Peyer's patch (tissue), 4 donors: Measurements from ENCODE around the gene VMA21. TPM values are rescaled to one million over a fixed set of nuclear protein-coding genes. Genes with fewer than 3 reads are reported as not detected.

Source experiments
- DNase-seq, 3 donors: peaks; one replicate each; pipeline ENCODE4 v3.0.0-alpha.2; 2017 to 2019
- H3K27ac ChIP-seq, 4 donors: fragments of 200-600 bp; sonication (generic); one replicate each; pipeline ENCODE4 v1.5.1; 2016 to 2019
- H3K27me3 ChIP-seq, 2 donors: fragments of 200-600 bp; sonication (generic); one replicate each; pipeline ENCODE4 v1.5.1; 2019
- H3K36me3 ChIP-seq, 3 donors: fragments of 200-600 bp; sonication (generic); one replicate each; pipeline ENCODE4 v1.5.1; 2016 to 2019
- H3K4me1 ChIP-seq, 4 donors: fragments of 200-600 bp; sonication (generic); one replicate each; pipeline ENCODE4 v1.5.1; 2016 to 2019
- H3K4me3 ChIP-seq, 4 donors: fragments of 200-600 bp; sonication (generic); 1 replicate in 3 of 4; 2 replicates in 1 of 4; pipeline ENCODE4 v1.5.1; 2016 to 2019; ENCODE audit warnings: mild to moderate bottlenecking in 1 of 4
- H3K9me3 ChIP-seq, 4 donors: fragments of 200-600 bp; sonication (generic); one replicate each; pipeline ENCODE4 v1.5.1; 2016 to 2019; ENCODE audit warnings: mild to moderate bottlenecking in 1 of 4
- POLR2A ChIP-seq, 2 donors: fragments of 450-650 bp; IDR thresholded peaks; one replicate each; pipeline ENCODE4 v1.5.1; 2017; ENCODE audit warnings: antibody characterized with exemption in 2 of 2, mild to moderate bottlenecking in 2 of 2, moderate library complexity in 2 of 2
- total RNA-seq, 4 donors: library from RNA; depleted of rRNA; stranded (reverse); fragments of >200 nt; gene quantifications; one replicate each; pipeline ENCODE4 v1.1.0, GENCODE V29; 2016
- TF ChIP-seq, protein P1 (sequence below), 6 experiments: fragments of 450-650 bp in 4 of 6; fragments of 200-600 bp in 2 of 6; sonication (generic) in 1 of 6; IDR thresholded peaks; one replicate each; pipeline ENCODE4 v1.5.1; 2017 to 2019; ENCODE audit warnings: antibody characterized with exemption in 6 of 6, mild to moderate bottlenecking in 3 of 6, moderate library complexity in 1 of 6

The VMA21 gene
- total RNA-seq, 4 donors from 2014 or later, result 7.2 to 19.0 (median 13.6) TPM

DNA sequence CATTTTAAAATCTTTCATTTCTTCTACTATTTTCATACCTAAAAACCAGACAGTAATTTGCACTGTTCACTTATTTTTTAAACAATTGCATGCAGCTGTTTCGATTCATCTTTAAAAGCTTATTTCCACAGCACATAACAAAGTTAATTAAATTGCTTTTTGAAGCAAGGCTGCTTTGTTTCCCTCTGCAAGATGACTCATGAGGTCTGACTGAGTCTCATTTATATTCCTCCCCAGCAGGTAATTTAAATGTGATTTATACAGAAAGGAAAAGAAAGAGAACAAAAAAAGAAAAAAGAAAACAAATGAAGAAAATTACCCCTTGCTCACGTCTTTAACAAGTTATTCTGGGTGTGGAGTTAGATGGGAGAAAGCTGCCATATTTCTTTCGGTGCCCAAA, 22.8 kb downstream of the VMA21 start:
- no peak for DNase-seq
- Histone ChIP-seq H3K36me3 (no peaks in the 10 kb centered on the region), H3K27me3 (no peaks in the 10 kb centered on the region)

DNA sequence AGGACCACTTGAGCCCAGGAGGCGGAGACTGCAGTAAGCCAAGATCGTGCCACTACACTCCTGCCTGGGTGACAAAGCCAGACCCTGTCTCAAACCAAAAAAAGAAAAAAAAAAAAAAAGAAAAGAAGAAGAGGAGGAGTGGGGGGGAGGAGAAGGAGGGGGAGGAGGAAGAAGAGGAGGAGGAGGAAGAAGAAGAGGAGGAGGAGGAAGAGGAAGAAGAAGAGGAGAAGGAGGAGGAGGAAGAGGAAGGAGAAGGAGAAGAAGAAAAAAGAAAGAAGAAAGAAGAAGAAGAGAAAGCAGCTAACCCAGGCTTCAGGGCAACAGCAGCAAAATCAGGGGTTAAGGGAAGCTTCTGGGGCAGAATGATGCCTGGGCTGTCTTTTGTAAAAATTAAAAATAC, 27.5 kb downstream of the VMA21 start:
- no peaks in the 10 kb centered on the region for H3K9me3 ChIP-seq
- H3K4me3 ChIP-seq, result no peak overlapping the region
- H3K27ac ChIP-seq, result no peak overlapping the region
- no peaks in the 10 kb centered on the region for H3K27me3 ChIP-seq
- no peaks in the 10 kb centered on the region for H3K4me1 ChIP-seq
- no peak for DNase-seq
- no peak for TF ChIP-seq POLR2A (IDR thresholded peaks at IDR 0.05)
- TF ChIP-seq, protein P1, sequence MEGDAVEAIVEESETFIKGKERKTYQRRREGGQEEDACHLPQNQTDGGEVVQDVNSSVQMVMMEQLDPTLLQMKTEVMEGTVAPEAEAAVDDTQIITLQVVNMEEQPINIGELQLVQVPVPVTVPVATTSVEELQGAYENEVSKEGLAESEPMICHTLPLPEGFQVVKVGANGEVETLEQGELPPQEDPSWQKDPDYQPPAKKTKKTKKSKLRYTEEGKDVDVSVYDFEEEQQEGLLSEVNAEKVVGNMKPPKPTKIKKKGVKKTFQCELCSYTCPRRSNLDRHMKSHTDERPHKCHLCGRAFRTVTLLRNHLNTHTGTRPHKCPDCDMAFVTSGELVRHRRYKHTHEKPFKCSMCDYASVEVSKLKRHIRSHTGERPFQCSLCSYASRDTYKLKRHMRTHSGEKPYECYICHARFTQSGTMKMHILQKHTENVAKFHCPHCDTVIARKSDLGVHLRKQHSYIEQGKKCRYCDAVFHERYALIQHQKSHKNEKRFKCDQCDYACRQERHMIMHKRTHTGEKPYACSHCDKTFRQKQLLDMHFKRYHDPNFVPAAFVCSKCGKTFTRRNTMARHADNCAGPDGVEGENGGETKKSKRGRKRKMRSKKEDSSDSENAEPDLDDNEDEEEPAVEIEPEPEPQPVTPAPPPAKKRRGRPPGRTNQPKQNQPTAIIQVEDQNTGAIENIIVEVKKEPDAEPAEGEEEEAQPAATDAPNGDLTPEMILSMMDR (IDR thresholded peaks at IDR 0.05), result no peak
- H3K36me3 ChIP-seq, result no peaks in the 10 kb centered on the region

More for the DNA sequence above, 22.8 kb downstream of the VMA21 start:
- Histone ChIP-seq H3K27ac (no peak overlapping the region), H3K9me3 (no peaks in the 10 kb centered on the region), H3K4me3 (no peak overlapping the region), H3K4me1 (no peaks in the 10 kb centered on the region)
- TF ChIP-seq POLR2A (IDR thresholded peaks at IDR 0.05), result no peak
- TF ChIP-seq, protein P1 (IDR thresholded peaks at IDR 0.05), result no peak

DNA sequence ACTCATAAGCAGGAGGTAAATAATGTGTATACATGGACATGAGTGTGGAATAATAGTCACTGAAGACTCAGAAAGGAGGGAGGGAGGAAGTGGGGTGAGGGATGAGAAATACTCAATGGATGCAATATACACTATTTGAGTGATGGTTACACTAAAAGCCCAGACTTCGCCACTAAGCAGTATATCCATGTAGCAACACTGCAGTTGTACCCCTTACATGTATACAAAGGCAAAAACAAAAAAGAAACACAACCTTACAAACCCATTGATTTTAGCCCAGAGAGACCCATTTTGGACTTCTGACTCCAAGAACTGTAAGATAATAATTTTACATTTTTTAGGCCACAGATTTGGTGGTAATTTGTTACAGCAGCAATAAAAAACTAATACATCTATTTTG, 51.5 kb downstream of the VMA21 start:
- H3K36me3 ChIP-seq, result no peaks in the 10 kb centered on the region
- no peaks in the 10 kb centered on the region for H3K4me1 ChIP-seq
- no peak overlapping the region for H3K27ac ChIP-seq
- no peak overlapping the region for H3K4me3 ChIP-seq
- no peaks in the 10 kb centered on the region for H3K27me3 ChIP-seq
- TF ChIP-seq, protein P1 (IDR thresholded peaks at IDR 0.05), result no peak
- no peak for TF ChIP-seq POLR2A (IDR thresholded peaks at IDR 0.05)
- DNase-seq, result no peak
- H3K9me3 ChIP-seq, result no peaks in the 10 kb centered on the region

DNA sequence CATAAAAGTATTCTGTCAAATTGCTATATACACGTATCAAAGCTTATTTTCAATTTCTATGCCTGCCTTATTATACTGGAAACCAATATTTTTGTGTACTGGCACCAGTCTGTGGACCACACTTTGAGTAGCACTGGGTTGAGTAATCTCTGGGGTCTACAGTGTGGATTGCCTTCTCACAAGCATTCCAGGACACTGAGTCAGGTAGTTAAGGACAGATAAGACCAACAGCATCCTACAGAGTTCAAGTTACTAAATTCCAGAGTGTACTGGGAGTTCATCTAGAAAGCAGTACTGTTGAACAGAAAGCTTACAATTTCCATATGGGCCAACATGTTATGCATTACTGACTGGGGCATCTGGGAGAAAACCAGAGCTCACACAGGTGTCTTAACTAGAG, 61.8 kb downstream of the VMA21 start:
- H3K36me3 ChIP-seq, result no peaks in the 10 kb centered on the region
- no peak overlapping the region for H3K4me3 ChIP-seq
- H3K27me3 ChIP-seq, result no peaks in the 10 kb centered on the region
- TF ChIP-seq POLR2A (IDR thresholded peaks at IDR 0.05), result no peak
- TF ChIP-seq, protein P1 (IDR thresholded peaks at IDR 0.05), result no peak
- no peak overlapping the region for H3K27ac ChIP-seq
- H3K9me3 ChIP-seq, result no peaks in the 10 kb centered on the region
- no peaks in the 10 kb centered on the region for H3K4me1 ChIP-seq
- DNase-seq, result no peak

Other genes starting within 250 kb of the VMA21 start
- gene GPR50, start 220.6 kb upstream of the VMA21 start, total RNA-seq, result not detected
- not detected for gene PASD1, start 166.5 kb downstream of the VMA21 start, total RNA-seq